Glomerular endothelial cell (primary cell): ENCODE data around the gene FRMPD4. TPM values are rescaled to one million over a fixed set of nuclear protein-coding genes. Genes with fewer than 3 reads are reported as not detected.

Experiments used
- DNase-seq: peaks from one replicate; pipeline ENCODE4 v3.0.0-alpha.2; 2011; ENCODE audit warnings: low read depth, low spot score; ENCODE audit errors: extremely low read depth
- total RNA-seq: library from RNA; depleted of rRNA; stranded (reverse); fragments of >200 nt; gene quantifications from 2 replicates; pipeline ENCODE4 v1.2.3, GENCODE V29; 2015

Gene FRMPD4
- total RNA-seq, 1 donor from 2014 or later, result not detected

DNA sequence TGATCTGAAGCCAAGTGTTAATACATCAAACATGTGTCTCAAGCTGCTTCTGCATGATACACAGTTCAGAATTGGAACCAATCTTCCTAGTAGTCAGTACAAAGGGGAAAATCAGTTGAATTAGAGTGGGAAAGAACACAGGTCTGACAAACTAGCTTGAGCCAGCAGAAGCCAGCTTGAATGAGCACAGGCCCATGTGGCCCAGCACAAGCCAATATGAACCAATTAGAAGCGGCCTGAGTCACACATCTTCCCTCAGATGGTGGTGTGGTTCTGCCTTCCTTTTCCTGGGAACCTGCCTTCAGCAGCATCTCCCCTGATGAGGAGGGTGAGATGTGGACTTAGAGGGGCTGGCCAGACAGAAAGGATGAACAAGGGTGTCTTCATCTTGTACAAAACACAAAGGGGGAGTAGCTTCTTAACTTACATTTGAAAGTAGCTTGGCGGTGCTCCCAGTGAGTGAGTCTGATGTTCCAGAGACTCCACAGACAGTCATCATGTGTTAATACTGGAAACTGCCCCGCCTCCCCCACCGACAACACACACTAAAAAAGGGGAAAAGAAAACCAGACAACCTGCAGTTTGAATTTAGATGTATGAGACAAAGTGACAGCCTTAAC lies 72.0 kb downstream of the FRMPD4 start:
- no peak for DNase-seq

DNA sequence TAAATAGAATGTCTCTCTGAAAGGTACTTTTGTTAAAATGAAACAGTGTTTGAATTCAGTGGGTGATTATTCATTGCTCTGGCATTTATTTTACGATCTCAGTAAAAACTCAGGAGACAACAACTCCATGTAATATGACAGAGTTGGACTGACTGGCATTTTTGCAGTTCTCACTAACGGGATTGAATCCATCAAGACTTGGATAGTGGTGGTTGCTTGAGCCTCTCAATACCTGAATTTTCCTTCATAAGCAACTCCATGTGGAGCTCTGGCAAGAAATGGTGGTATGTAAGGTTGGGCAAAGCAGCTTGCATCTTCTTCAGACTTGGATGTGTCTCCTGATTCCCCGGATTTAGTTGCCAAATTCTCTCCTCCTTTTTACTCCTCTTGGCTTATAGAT lies 72.7 kb downstream of the FRMPD4 start:
- no peak for DNase-seq

DNA sequence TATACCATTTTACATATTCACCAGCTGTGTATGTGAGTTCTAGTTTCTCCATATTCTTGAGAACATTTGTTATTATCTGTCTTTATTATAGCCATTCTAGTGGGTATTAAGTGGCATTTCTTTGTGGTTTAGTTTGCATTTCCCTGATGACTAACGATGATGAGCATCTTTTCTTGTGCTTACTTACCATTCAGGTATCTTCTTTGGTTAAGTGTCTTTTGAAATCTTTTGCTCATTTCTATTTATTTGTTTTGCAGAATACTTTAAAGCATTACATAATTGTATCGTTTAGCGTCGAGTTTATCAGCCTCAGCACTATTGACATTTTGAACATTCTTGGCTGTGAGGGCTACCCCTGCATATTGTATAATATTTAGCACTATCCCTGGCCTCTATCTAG lies 85.4 kb downstream of the FRMPD4 start:
- DNase-seq, result no peak

DNA sequence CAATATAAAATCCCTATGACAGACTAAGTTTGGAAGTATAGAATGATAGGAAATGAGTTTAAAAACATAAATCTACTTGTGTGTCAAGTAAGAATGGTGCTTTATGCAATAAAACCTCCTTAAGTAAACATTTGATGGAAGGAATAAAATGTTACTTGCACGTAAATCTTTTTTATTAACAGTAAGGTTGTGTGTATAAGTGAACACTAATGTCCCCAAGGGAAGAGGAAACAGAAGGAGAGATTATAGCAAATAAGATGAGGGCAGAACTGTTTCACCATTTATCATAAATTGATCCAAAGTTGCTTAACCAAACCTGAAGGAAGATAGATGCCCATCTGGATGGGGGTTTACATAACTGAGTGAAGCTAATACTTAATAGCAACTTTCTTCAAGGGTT lies 86.8 kb downstream of the FRMPD4 start:
- no peak for DNase-seq

DNA sequence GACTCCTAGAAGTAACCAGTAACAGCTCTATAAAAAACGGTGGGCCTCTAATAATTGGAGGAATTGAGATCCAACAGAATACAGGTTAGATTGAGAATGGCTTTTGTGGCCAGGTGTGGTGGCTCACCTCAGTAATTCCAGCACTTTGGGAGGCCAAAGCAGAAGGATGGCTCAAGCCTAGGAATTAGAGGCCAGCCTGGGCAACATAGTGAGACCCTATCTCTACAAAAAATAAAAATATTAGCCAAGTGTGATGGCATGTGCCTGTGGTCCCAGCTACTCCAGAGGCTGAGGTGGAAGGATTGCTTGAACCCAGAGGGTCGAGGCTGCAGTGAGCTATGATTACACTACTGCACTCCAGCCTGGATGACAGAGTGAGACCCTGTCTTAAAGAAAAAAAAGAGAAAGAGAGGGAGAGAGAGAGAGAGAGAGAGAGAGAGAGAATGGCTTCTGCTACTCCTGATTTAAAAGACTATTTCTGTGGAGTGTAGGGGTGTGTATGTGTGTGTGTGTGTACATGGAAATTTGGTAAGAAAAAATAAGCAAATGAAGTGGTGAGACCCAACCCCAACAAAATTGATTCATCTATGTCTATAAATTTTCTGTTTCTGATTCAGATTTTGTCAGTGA lies 89.3 kb downstream of the FRMPD4 start:
- DNase-seq, result no peak

DNA sequence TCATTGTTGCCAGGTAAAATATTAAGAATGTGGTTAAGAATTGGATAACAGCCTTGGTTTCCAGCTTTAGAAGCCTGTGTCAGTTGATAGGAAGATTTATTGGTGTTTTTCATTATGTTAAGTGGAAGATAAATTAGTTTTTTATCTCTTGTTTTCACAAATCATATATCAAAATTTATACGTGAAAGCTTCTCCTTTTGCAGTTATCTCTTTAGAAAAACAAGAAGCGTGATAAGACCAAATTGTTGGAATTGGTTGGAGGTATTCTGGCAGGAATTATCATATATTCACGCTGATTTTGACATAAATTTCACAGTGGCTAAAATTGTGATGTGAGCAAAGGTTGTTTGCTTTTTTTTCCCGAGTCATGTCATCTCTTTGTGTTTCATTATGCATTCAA lies 90.6 kb downstream of the FRMPD4 start:
- no peak for DNase-seq

DNA sequence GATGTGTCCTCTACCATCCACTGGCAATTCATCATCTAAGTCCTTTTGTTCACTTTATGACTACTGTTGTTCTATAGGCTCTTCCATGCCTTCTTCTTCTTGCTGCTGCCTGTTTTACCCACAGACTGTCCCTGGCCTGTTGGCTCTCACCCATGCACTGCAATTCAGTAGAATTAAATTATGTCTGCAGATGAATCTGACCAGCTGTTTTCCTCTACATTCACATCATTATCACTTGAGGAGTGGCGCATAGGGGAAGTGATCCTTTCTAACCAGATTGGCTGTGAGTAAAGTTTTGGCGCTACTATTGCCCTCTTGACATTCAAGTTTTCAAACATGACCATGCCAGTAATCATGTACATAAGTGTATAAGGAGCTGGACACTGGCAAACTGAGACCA lies 91.7 kb downstream of the FRMPD4 start:
- DNase-seq, result no peak

DNA sequence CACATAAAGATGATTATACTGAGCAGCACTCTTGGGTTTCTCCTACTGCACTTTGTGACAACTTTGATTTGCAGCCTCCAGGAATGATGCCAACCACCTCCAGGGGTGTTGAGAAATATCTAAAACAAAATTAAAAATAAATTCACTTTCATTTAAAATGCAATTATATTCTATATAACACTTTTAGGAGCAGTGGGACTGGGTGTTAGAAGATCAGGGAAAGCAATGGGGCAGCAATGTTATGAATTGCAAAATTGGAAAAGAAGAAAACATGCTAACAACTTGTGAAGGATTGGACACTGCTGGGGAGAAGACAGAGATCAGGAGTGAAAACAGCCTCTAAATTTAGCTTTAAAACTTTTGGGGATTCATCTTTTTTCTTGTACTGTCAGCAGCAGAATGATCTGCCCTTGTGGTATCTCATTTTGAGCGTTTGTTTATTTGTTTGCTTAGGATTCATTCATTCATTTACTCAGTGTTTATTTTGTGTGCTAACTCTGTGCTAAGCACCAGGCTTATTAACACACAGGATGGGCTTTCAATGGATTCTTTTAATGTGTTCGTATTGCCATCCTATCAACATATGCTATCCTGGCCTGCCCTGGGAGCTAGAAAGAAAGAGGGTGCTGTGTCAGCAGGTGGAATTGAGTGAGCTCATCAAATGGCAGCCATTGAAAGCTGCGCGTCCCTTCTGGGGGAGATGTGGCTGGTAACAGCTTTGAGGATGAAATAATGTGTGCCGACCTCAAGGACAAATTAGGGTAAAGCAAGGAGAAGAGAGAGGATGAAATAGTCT lies 96.5 kb downstream of the FRMPD4 start:
- no peak for DNase-seq

DNA sequence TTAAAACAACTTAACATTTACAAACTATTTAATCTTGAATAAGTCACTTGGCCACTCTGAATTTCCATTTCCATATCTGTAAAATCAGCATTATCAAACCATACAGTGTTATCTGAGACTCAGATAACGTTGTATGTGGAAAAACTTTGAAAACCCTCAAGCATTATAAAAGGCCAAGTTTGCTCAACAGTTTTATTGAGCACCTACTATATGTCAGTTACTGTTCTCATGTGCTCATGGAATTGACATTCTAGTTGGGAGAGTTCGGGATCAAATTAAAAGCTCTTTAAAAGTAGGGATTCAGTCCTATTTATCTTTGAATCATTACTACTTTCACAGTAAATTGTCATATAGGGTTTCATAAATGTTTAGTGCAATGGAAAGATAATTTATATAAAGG lies 97.9 kb downstream of the FRMPD4 start:
- no peak for DNase-seq

DNA sequence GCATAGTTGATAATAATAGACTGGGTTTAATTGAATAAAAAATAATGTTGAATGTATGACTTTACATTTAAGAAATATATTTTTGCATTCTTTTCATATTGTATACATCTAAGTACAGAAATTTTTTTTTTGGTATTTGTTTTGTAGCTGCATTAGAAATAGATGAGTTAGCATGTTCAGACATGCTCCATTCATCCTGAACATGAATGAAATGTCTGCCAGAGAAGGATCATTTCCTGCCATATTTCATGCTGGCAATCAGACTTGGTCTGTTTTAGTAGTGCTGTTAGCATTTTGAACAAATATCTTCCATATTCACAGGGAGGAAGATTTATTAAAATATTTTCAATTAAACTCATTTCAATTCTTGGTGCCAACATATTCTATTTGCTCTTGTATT lies 98.9 kb downstream of the FRMPD4 start:
- DNase-seq, result no peak

DNA sequence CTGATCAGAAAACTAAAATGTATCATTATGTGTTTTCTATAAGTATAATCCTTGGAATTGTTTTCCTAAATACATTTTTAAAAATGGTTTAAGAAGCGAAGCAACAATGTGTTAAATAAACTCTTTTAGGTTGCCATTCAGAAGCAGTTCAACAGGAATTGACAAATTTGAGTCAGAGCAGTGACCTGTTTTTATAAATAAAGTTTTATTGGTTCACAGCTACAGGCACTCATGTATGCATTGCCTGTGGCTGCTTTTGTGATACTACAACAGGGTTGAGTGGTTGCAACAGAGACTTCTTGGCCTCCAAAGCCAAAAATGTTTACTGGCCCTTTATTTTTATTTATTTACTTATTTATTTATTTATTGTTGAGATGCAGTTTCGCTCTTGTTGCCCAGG lies 99.5 kb downstream of the FRMPD4 start:
- DNase-seq, result no peak

DNA sequence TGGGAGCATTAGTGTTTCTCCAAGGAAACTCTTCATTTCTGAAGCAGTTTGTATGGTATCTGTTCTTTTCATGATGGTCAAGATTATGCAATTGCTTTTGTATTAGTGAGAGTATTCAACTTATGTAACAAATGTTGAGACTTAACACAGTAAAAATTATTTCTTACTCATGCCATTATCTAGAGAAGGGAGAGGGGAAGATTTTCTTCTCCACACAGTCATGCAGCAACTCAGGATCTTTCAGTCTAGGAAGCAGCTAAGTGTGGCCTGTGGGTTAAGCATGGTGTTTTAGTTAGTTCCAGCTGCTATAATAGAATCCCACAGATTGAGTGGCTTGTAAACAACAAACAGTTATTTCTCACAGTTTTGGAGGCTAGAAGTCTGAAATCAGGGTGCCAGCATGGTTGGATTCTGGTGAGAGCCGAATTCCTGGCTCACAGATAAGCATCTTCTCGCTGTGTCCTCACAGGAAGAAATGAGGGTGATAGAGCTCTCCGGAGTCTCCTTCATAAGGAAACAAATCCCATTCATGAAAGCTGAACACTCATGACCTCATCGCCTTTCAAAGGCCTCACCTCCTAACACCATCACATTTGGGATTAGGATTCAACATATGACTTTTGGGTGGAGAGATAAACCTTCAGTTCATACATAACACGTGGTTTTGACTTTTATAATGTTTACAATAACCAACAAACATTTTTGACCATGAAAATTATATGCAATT lies 101.2 kb downstream of the FRMPD4 start:
- DNase-seq, result no peak

DNA sequence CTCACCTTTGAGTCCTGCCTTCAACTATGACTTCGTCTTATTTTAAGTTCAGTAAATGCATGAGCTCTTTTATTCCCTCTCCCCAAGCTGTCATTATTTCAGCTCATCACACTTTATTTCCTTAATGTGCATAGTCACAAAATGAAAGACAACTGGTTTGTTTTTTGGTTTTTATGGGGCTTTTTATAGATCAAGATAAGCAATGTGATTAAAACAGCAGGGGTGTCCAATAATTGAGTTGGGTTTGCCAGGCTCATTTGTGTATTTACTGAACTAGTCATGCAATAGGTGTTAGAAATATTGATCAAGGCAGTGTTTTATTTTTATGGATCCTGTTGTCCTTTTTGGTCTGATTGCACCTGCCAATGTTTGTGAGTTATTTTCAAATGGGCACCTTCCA lies 102.2 kb downstream of the FRMPD4 start:
- no peak for DNase-seq

DNA sequence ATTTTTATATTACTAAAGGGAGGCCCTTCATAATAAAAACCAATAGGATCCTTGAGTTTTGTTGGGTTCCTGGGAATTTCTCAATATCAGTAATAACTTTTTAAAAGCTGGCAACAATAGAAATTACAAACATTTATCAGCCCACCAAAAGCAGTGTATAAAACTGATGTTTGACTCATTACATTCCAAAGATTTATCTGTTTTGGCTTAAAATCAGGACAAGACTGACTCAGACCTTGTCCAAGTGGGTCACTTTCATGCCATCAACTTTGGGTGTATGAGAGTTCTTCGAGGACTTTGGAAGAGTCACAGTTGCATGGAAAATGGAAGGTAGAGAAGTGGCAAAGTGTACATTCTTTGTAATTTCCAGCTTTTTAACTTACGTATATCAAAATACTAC lies 102.8 kb downstream of the FRMPD4 start:
- no peak for DNase-seq

DNA sequence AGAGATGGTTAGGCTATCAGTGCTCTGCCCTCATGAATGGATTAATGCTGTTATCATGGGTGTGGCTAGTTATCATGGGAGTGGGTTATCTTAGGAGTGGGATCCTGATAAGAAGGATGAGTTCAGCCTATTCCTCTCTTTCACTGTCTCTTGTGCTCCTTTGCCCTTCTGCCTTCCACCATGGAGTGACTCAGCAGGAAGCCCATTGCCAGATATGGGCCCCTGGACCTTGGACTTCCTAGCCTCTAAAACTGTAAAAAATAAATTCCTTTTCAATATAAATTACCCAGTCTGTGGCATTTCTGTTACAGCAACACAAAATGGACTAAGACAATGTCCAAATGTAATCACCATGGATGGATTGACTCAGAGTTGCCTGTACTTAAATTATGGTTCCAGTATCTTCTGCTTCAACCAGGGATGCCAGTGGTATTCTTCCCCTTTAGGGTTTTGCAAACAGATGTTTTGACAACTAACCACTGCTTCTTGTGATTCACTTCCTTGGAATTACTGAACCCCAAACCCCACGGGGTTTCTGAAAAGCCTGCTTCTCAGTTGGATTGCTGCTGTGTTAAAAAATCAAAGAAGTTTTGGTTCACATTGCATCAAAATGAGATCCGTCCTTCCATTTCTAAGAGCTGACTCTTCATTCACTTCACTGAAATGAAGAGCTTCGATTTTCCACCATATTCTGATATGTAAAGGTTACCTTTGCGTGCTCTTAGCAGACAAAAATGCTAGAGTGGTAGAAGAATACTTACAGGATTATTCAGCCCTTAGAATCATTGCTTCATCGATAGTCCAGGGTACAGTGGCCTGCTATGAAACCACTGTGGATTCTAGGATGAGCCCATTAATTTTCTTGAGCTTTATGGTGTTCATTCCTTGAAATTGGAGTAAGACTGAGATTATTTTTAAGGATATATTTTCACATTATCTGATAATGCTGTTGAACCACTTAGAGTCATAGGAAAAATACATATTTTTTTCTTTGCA lies 107.7 kb downstream of the FRMPD4 start:
- no peak for DNase-seq

DNA sequence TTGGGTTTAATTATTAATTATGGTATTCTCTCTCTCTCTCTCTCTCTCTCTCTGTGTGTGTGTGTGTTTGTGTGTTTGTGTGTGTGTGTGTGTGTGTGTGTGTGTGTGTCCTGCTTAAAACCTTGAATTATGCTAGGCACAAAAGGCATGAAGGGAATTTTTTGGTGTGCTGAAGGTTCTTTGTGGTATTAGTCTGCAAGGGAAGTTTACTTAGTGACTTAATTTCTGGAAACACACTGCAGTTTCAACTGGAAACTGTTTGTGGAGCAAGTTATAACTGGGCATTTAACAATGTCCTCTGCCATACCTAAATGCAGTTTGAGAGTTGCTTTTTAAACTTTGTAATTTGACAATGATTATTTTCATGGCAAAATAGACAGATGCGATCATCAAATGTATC lies 111.7 kb downstream of the FRMPD4 start:
- no peak for DNase-seq

DNA sequence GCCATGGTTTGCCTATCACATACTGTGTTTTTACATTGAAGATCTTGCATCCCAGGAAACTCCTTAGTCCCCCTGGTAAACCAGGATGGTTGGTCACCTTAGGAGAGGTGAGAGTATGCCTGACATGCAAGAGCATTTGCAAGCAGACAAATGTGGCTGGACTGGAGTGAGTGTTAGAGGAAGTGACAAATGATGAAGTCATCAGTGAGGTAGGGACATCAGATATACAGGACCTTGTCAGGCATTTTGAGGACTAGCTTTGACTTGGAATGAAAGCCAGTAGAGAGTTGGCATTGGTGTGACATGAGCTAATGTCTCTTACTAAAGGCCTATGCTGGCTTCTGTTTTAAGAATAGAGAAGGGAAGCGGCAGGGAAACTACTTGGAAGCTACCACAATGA lies 124.9 kb downstream of the FRMPD4 start:
- no peak for DNase-seq

DNA sequence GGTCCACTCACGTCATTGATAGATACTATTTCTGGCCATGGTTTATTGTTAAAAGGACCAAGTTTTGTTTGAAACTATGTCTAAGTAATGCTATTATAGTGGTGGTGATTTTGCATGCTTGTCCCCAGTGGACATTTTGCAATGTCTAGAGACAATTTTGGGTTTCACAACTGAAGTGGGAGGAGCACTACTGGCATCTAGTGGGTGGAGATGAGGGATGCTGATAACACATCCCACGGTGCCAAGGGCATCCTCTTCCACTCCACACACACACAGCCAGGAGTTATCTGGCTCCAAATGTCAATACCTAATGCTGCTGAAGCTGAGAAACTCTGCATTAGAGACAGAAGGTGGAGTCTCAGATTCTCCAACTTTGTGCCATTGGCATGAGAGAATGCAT lies 131.2 kb downstream of the FRMPD4 start:
- DNase-seq, result no peak

DNA sequence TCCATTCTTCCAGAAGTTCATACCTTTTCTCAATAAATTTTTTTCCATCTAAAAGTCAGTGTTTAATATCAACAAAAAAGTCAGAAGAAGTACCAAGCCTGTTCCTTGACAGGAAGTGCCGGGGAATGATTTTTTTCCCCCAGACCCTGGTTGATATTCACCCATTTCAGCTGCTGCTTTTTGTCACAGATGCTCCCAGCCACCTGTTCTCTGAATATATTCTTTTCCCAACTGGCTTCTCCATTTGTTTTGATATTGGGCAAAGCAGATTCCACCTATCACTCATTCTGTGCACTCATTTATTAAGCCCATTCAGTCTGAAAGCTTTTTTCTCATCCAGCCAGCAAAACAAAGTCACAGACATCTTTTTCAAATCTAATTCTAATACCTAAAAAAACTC lies 139.9 kb downstream of the FRMPD4 start:
- no peak for DNase-seq

DNA sequence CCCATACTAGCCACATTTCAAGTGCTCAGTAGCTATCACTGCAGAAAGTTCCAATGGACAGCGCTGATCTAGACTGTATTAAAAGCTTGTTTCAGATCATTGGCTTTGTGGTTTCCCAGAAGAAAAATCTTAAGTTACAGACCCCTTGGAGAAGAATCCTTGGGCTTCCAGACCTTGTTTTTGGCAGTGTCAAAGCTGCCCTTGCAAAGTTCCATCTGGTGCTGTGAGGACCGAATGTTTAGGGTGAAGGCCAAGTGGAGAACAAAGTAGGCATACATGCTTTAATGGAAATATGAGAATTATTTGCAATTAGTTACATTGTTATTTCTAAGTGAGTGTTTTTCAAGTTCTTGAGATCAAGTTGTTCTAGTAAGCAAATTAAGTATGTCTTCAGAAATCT lies 144.7 kb downstream of the FRMPD4 start:
- no peak for DNase-seq
